NT2/D1 (cell line): ENCODE data around the gene NEURL3.
A peak's percentile ranks its signal among the peaks of the same experiment; 100 is the strongest.
"Not testable (repeated sequence)": the region's sequence is repeated elsewhere in the genome, so short reads cannot be mapped to it uniquely, and the experiment has no call there.

Experiments used
- DNase-seq: peaks from one replicate; pipeline ENCODE4 v3.0.0-alpha.2; 2011; ENCODE audit warnings: low read depth, low spot score
- H3K27me3 ChIP-seq: 2 replicates; pipeline ENCODE4 v1.6.0; 2011; ENCODE audit warnings: mild to moderate bottlenecking; ENCODE audit not compliant: insufficient read length, insufficient read depth
- H3K36me3 ChIP-seq: 2 replicates; pipeline ENCODE4 v1.6.1; 2011; ENCODE audit warnings: mild to moderate bottlenecking, low read length, mixed read lengths; ENCODE audit not compliant: insufficient read depth, insufficient read length
- H3K4me1 ChIP-seq: 2 replicates; pipeline ENCODE4 v1.5.1; 2011; ENCODE audit not compliant: insufficient read depth, insufficient read length
- H3K4me3 ChIP-seq: 2 replicates; pipeline ENCODE4 v1.5.1; 2011; ENCODE audit warnings: low read depth; ENCODE audit not compliant: insufficient read length
- H3K9ac ChIP-seq: 2 replicates; pipeline ENCODE4 v1.6.0; 2011; ENCODE audit warnings: low read depth; ENCODE audit not compliant: insufficient read length
- H3K9me3 ChIP-seq: 2 replicates; pipeline ENCODE4 v1.5.1; 2011; ENCODE audit warnings: mild to moderate bottlenecking, low read length; ENCODE audit not compliant: insufficient read depth
- SUZ12 ChIP-seq: IDR thresholded peaks from 2 replicates; pipeline ENCODE4 v1.6.1; 2011; ENCODE audit not compliant: insufficient read length, insufficient read depth; ENCODE audit errors: extremely low read depth
- YY1 ChIP-seq: IDR thresholded peaks from 2 replicates; pipeline ENCODE4 v1.6.1; 2011; ENCODE audit not compliant: insufficient read length, insufficient read depth
- ZNF274 ChIP-seq: IDR thresholded peaks from 2 replicates; pipeline ENCODE4 v1.6.1; 2011; ENCODE audit warnings: mild to moderate bottlenecking, low read depth, low read length

NEURL3 gene

DNA sequence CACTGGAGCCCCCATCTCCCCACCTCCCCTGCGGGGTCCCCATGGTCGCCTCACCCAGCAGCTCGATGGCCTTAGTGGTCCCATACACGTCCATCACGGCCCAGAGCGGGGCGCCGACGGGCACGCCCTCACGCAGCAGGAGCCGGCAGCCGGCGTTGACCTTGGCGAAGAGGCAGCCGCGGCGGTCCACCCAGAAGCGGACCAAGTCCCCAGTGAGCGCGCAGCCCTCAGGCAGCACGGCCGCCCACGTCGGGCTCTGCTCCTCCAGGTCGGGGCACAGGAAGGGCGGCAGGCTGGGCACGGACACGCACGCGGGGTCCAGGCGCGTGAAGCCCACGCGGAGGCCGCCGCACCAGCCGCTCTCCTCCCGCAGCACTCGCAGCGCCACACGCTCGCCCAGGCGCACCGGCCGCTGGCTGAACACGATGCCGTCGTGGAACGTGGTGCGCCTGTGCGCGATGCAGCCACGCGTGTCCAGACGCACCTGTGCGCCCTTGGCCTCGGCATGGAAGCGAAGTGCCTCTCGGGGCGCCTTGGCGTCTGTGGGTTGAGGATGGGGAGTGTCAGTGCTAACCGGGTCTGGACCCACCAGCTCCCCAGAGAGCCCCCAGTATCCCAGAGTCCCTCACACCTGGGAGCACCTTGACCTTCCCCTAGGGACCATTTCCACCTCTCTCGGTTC is 4.6 kb downstream of the NEURL3 start:
- Histone ChIP-seq H3K4me3 (no peak overlapping the region), H3K4me1 (peaks cover 19% of the 10 kb centered on the region), H3K36me3 (no peaks in the 10 kb centered on the region), H3K9ac (no peak overlapping the region), H3K9me3 (peaks cover 8% of the 10 kb centered on the region; the same call in 1 of the 2 replicates), H3K27me3 (no peaks in the 10 kb centered on the region)
- TF ChIP-seq YY1 (no peak), ZNF274 (no peak), SUZ12 (no peak)
- DNase-seq: no peak

- TF ChIP-seq SUZ12 (no peak), YY1 (no peak), ZNF274 (no peak)
- no peak overlapping the region for H3K9ac ChIP-seq
- H3K36me3 ChIP-seq: no peaks in the 10 kb centered on the region
- H3K4me1 ChIP-seq: peaks cover 19% of the 10 kb centered on the region
- no peak overlapping the region for H3K4me3 ChIP-seq
- peaks cover 18% of the 10 kb centered on the region for H3K9me3 ChIP-seq
- no peaks in the 10 kb centered on the region for H3K27me3 ChIP-seq
- DNase-seq: no peak
These were observed 5.8 kb downstream of the NEURL3 start for GRCh38 chr2:96499061-96499960.

- H3K4me1 ChIP-seq: peaks cover 19% of the 10 kb centered on the region
- H3K9ac ChIP-seq, H3K4me3 ChIP-seq, DNase-seq, H3K27me3 ChIP-seq, H3K36me3 ChIP-seq: not testable (repeated sequence)
- H3K9me3 ChIP-seq: peaks cover 25% of the 10 kb centered on the region
These were observed 6.5 kb downstream of the NEURL3 start for GRCh38 chr2:96498611-96499010.

GRCh38 chr2:96498021-96498431 is 7.1 kb downstream of the NEURL3 start:
- H3K9ac ChIP-seq: no peak overlapping the region
- no peaks in the 10 kb centered on the region for H3K36me3 ChIP-seq
- no peak for DNase-seq
- no peaks in the 10 kb centered on the region for H3K27me3 ChIP-seq
- H3K9me3 ChIP-seq: peaks cover 26% of the 10 kb centered on the region
- peaks cover 14% of the 10 kb centered on the region for H3K4me1 ChIP-seq
- TF ChIP-seq SUZ12 (no peak), YY1 (no peak), ZNF274 (no peak)
- no peak overlapping the region for H3K4me3 ChIP-seq

GRCh38 chr2:96495982-96496629 is 9.1 kb downstream of the NEURL3 start:
- no peaks in the 10 kb centered on the region for H3K36me3 ChIP-seq
- no peaks in the 10 kb centered on the region for H3K4me1 ChIP-seq
- no peak for TF ChIP-seq YY1
- no peaks in the 10 kb centered on the region for H3K27me3 ChIP-seq
- H3K9me3 ChIP-seq: peaks cover 26% of the 10 kb centered on the region
- no peak for DNase-seq
- no peak overlapping the region for H3K9ac ChIP-seq
- H3K4me3 ChIP-seq: no peak overlapping the region

DNA sequence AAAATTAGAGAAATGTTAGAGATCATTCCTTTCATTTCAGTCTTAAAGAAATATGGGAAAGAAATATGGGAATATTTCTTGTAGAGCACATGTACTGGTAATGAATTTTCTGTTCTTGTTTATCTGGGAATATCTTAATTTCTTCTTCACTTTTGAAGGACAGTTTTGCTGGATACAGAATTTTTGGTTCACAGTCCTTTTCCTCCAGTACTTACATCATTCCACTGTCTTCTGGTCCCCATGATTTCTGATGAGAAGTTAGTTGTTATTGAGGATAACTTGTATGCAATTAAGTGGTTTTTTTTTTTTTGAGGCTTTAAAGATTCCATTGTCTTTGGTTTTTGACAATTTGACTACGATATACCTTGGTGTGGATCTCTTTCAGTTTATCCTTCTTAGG is 11.0 kb downstream of the NEURL3 start:
- Histone ChIP-seq H3K4me1 (no peaks in the 10 kb centered on the region), H3K9ac (no peak overlapping the region), H3K36me3 (no peaks in the 10 kb centered on the region), H3K27me3 (no peaks in the 10 kb centered on the region), H3K4me3 (no peak overlapping the region), H3K9me3 (peaks cover 26% of the 10 kb centered on the region)
- no peak for DNase-seq
- TF ChIP-seq YY1: no peak
- TF ChIP-seq ZNF274: no peak
- no peak for TF ChIP-seq SUZ12

GRCh38 chr2:96493072-96493471 is 12.1 kb downstream of the NEURL3 start:
- no peak overlapping the region for H3K4me3 ChIP-seq
- no peaks in the 10 kb centered on the region for H3K27me3 ChIP-seq
- H3K36me3 ChIP-seq: no peaks in the 10 kb centered on the region
- H3K9me3 ChIP-seq: peaks cover 26% of the 10 kb centered on the region
- TF ChIP-seq YY1: no peak
- no peak for TF ChIP-seq ZNF274
- no peak for TF ChIP-seq SUZ12
- DNase-seq: peak; percentile 66
- H3K4me1 ChIP-seq: no peaks in the 10 kb centered on the region
- no peak overlapping the region for H3K9ac ChIP-seq
